HepG2 (cell line): Measurements from ENCODE around the gene TUBA8. TPM values are rescaled to one million over a fixed set of nuclear protein-coding genes. Genes with fewer than 3 reads are reported as not detected.

Experiments
- BCL3 ChIP-seq: sonication (generic); formaldehyde crosslinking; IDR thresholded peaks from 2 replicates; pipeline ENCODE4 v1.5.1; 2020; ENCODE audit warnings: mild to moderate bottlenecking, missing genetic modification reagents, moderate library complexity
- IRF9 ChIP-seq: sonication (generic); formaldehyde crosslinking; IDR thresholded peaks from 2 replicates; pipeline ENCODE4 v1.8.0; 2022; ENCODE audit warnings: missing genetic modification reagents, mild to moderate bottlenecking, borderline replicate concordance
- NR2F1 ChIP-seq, 2 experiments: fragments of 450-650 bp in 1 of 2; formaldehyde crosslinking in 1 of 2; IDR thresholded peaks; 2 replicates each; pipeline versions ENCODE4 v1.5.0 to v1.6.1; 2016 to 2020; ENCODE audit warnings: mild to moderate bottlenecking in 1 of 2, missing compliant biosample characterization in 1 of 2, missing genetic modification reagents in 1 of 2, moderate library complexity in 1 of 2
- PAWR ChIP-seq: sonication (generic); formaldehyde crosslinking; IDR thresholded peaks from 2 replicates; pipeline ENCODE4 v1.4.0; 2020; ENCODE audit warnings: missing genetic modification reagents, mild to moderate bottlenecking, borderline replicate concordance
- POLR2A ChIP-seq, 2 experiments: IDR thresholded peaks; 2 replicates each; pipeline ENCODE4 v1.6.1; 2011; ENCODE audit warnings: low read depth in 2 of 2, low read length in 2 of 2, mild to moderate bottlenecking in 1 of 2, moderate library complexity in 1 of 2; ENCODE audit not compliant: insufficient read depth in 1 of 2
- SAP130 ChIP-seq: IDR thresholded peaks from 2 replicates; pipeline ENCODE4 v1.6.1; 2016; ENCODE audit warnings: low read depth
- SNAPC2 ChIP-seq: sonication (generic); formaldehyde crosslinking; IDR thresholded peaks from 2 replicates; pipeline ENCODE4 v1.8.1; 2022; ENCODE audit warnings: mild to moderate bottlenecking, missing genetic modification reagents
- SNRNP70 ChIP-seq: fragments of 200-400 bp; formaldehyde crosslinking; IDR thresholded peaks from 2 replicates; pipeline ENCODE4 v1.6.1; 2017; ENCODE audit warnings: mild to moderate bottlenecking, low read depth, low read length, moderate library complexity
- SOX6 ChIP-seq, 2 experiments: fragments of 450-650 bp in 1 of 2; sonication (generic) in 1 of 2; formaldehyde crosslinking in 1 of 2; IDR thresholded peaks; 2 replicates each; pipeline versions ENCODE4 v1.4.0 to v1.6.1; 2017 to 2020; ENCODE audit warnings: antibody characterized with exemption in 1 of 2, mild to moderate bottlenecking in 1 of 2, missing genetic modification reagents in 1 of 2
- STAG1 ChIP-seq: sonication (generic); formaldehyde crosslinking; IDR thresholded peaks from 2 replicates; pipeline ENCODE4 v1.4.0; 2020; ENCODE audit warnings: missing genetic modification reagents
- ZBTB39 ChIP-seq: sonication (generic); formaldehyde crosslinking; IDR thresholded peaks from 2 replicates; pipeline ENCODE4 v1.5.0; 2020; ENCODE audit warnings: missing genetic modification reagents
- ZKSCAN1 ChIP-seq: fragments of 150-350 bp; IDR thresholded peaks from 2 replicates; pipeline ENCODE4 v1.6.1; 2014; ENCODE audit warnings: low read length
- ZNF24 ChIP-seq: fragments of 450-650 bp; IDR thresholded peaks from 2 replicates; pipeline ENCODE4 v1.6.1; 2017; ENCODE audit warnings: antibody characterized with exemption, mild to moderate bottlenecking
- ZNF609 ChIP-seq: sonication (generic); formaldehyde crosslinking; IDR thresholded peaks from 2 replicates; pipeline ENCODE4 v1.4.0; 2020; ENCODE audit warnings: mild to moderate bottlenecking, missing genetic modification reagents, borderline replicate concordance
- polyA plus RNA-seq, 8 experiments: library from polyadenylated mRNA; depleted of rRNA in 3 of 8; stranded (reverse) in 7 of 8; unstranded in 1 of 8; fragments of >200 nt; fragmentation: Illumina TruSeq in 4 of 8; extraction: Trizol in 4 of 8; gene quantifications; 2 replicates each; pipeline versions ENCODE4 v1.2.1 to v1.2.3, GENCODE V29; 2011 to 2016; ENCODE audit warnings: low read depth in 4 of 8, missing spikeins in 1 of 8, mixed read lengths in 1 of 8; ENCODE audit not compliant: insufficient read depth in 1 of 8
- total RNA-seq, 5 experiments: library from RNA; depleted of rRNA; stranded (reverse); fragments of >200 nt; fragmentation: Illumina TruSeq; extraction: Trizol; gene quantifications; 2 replicates each; pipeline ENCODE4 v1.2.3, GENCODE V29; 2016; ENCODE audit warnings: low read depth in 1 of 5
- TF ChIP-seq, protein P1 (sequence below): sonication (generic); formaldehyde crosslinking; IDR thresholded peaks from 2 replicates; pipeline ENCODE4 v1.4.0; 2020; ENCODE audit warnings: low read depth, mild to moderate bottlenecking, missing genetic modification reagents
- TF ChIP-seq, protein P2 (sequence below): sonication (generic); formaldehyde crosslinking; IDR thresholded peaks from 2 replicates; pipeline ENCODE4 v1.5.0; 2020; ENCODE audit warnings: missing genetic modification reagents

The TUBA8 gene
- total and polyA plus RNA-seq, 2 of the 13 experiments (the other 11 are each of a cell fraction or from before 2014, with no cell fraction given): 0.35 to 0.69 TPM

GRCh38 chr22:18148293-18148965, 37.8 kb downstream of the TUBA8 start (continued):
- peak; percentile 88 for TF ChIP-seq ZNF609 (CRISPR knock-in tag)
- TF ChIP-seq POLR2A (IDR thresholded peaks at IDR 0.05; ENCODE audit: insufficient read depth in 1 of 2, low read depth in 2 of 2, low read length in 2 of 2): peak; percentile 96 to 99
- TF ChIP-seq, protein P1, sequence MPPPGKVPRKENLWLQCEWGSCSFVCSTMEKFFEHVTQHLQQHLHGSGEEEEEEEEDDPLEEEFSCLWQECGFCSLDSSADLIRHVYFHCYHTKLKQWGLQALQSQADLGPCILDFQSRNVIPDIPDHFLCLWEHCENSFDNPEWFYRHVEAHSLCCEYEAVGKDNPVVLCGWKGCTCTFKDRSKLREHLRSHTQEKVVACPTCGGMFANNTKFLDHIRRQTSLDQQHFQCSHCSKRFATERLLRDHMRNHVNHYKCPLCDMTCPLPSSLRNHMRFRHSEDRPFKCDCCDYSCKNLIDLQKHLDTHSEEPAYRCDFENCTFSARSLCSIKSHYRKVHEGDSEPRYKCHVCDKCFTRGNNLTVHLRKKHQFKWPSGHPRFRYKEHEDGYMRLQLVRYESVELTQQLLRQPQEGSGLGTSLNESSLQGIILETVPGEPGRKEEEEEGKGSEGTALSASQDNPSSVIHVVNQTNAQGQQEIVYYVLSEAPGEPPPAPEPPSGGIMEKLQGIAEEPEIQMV (CRISPR knock-in tag): peak; percentile 63; the same call in 1 of the 2 replicates
- TF ChIP-seq IRF9 (CRISPR knock-in tag): peak; percentile 67; the same call in 1 of the 2 replicates
- TF ChIP-seq ZKSCAN1: 0 out of 2 replicates have a peak, but pooled peaks have one; percentile 22
- peak; percentile 96 for TF ChIP-seq SAP130 (CRISPR knock-in tag)
- TF ChIP-seq, protein P2, sequence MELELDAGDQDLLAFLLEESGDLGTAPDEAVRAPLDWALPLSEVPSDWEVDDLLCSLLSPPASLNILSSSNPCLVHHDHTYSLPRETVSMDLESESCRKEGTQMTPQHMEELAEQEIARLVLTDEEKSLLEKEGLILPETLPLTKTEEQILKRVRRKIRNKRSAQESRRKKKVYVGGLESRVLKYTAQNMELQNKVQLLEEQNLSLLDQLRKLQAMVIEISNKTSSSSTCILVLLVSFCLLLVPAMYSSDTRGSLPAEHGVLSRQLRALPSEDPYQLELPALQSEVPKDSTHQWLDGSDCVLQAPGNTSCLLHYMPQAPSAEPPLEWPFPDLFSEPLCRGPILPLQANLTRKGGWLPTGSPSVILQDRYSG: no peak
- no peak for TF ChIP-seq SNRNP70
- no peak; the same call in 1 of the 2 replicates for TF ChIP-seq BCL3 (CRISPR knock-in tag)
- TF ChIP-seq SNAPC2: peak; percentile 90; the same call in 1 of the 2 replicates
- TF ChIP-seq ZNF24: no peak
- no peak for TF ChIP-seq SOX6 (IDR thresholded peaks at IDR 0.05)
- TF ChIP-seq SOX6 (CRISPR knock-in tag; IDR thresholded peaks at IDR 0.05): peak; percentile 82; the same call in 1 of the 2 replicates
- TF ChIP-seq ZBTB39 (CRISPR knock-in tag): peak; percentile 72; the same call in 1 of the 2 replicates
- peak; percentile 30 to 52; a peak in 1 of 4 replicates for TF ChIP-seq NR2F1 (CRISPR knock-in tag; IDR thresholded peaks at IDR 0.05)
- no peak for TF ChIP-seq PAWR
- TF ChIP-seq STAG1 (CRISPR knock-in tag): peak; percentile 18; the same call in 1 of the 2 replicates
